GM23338 (cell line): ENCODE results near the gene OCIAD1.

ENCODE experiments used
- CREB1 ChIP-seq: fragments of 250-450 bp; sonication (Bioruptor Pico); IDR thresholded peaks from 2 replicates; pipeline ENCODE4 v1.5.0; 2020; ENCODE audit warnings: low read depth, mild to moderate bottlenecking, moderate library complexity
- EZH2 ChIP-seq: fragments of 200-600 bp; sonication (generic); IDR thresholded peaks from one replicate; pipeline ENCODE4 v1.8.0; 2017; ENCODE audit warnings: antibody characterized with exemption, mild to moderate bottlenecking, low read depth; ENCODE audit not compliant: unreplicated experiment
- EZH2phosphoT487 ChIP-seq: fragments of 200-600 bp; sonication (generic); IDR thresholded peaks from one replicate; pipeline ENCODE4 v1.8.1; 2018; ENCODE audit warnings: antibody characterized with exemption; ENCODE audit not compliant: unreplicated experiment
- JUNB ChIP-seq: IDR thresholded peaks from one replicate; pipeline ENCODE4 v1.6.1; 2016; ENCODE audit warnings: antibody characterized with exemption; ENCODE audit not compliant: unreplicated experiment
- POLR2AphosphoS5 ChIP-seq: IDR thresholded peaks from 2 replicates; pipeline ENCODE4 v1.6.1; 2016; ENCODE audit warnings: antibody characterized with exemption, low read depth
- STAT1 ChIP-seq: IDR thresholded peaks from one replicate; pipeline ENCODE4 v1.6.1; 2016; ENCODE audit warnings: antibody characterized with exemption; ENCODE audit not compliant: unreplicated experiment
- ZNF114 ChIP-seq: fragments of 250-450 bp; sonication (Bioruptor Pico); IDR thresholded peaks from 2 replicates; pipeline ENCODE4 v1.5.0; 2020; ENCODE audit warnings: mild to moderate bottlenecking, moderate library complexity
- TF ChIP-seq, protein P1 (sequence below), 2 experiments: fragments of 200-600 bp in 1 of 2; sonication (generic) in 1 of 2; conservative IDR thresholded peaks; 2 replicates each; pipeline versions ENCODE4 v1.5.1 to v1.6.1; 2016 to 2017; ENCODE audit warnings: antibody characterized with exemption in 2 of 2, low read depth in 2 of 2, mild to moderate bottlenecking in 2 of 2, moderate library complexity in 1 of 2
- TF ChIP-seq, protein P2 (sequence below): IDR thresholded peaks from 2 replicates; pipeline ENCODE4 v1.6.1; 2016; ENCODE audit warnings: antibody characterized with exemption
- TF ChIP-seq, protein P3 (sequence below): IDR thresholded peaks from one replicate; pipeline ENCODE4 v1.6.1; 2018; ENCODE audit warnings: antibody characterized with exemption; ENCODE audit not compliant: unreplicated experiment
- TF ChIP-seq, protein P4 (sequence below): fragments of 250-450 bp; sonication (Bioruptor Pico); IDR thresholded peaks from 2 replicates; pipeline ENCODE4 v1.5.0; 2020; ENCODE audit warnings: mild to moderate bottlenecking, moderate library complexity

DNA sequence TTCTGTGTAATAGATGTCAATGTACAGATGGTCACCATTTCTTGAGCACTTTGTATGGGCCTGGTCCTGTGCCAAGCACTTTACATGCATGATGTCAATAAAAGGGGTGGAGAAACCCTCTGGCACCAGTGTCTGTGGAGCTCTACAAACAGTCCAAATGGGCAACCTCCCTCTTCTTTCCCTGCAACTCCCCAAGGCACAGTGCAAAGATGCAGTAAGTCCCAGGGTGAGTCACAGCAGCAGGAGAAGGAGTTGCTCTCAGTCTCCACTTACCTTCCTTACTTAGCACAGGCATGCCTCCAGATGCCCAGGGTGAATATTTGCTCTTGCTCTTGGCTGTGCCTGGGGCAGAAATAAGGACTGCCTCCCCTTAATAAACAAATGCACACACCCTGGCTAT, 71.4 kb downstream of the OCIAD1 start:
- TF ChIP-seq POLR2AphosphoS5 = no peak
- TF ChIP-seq, protein P1, sequence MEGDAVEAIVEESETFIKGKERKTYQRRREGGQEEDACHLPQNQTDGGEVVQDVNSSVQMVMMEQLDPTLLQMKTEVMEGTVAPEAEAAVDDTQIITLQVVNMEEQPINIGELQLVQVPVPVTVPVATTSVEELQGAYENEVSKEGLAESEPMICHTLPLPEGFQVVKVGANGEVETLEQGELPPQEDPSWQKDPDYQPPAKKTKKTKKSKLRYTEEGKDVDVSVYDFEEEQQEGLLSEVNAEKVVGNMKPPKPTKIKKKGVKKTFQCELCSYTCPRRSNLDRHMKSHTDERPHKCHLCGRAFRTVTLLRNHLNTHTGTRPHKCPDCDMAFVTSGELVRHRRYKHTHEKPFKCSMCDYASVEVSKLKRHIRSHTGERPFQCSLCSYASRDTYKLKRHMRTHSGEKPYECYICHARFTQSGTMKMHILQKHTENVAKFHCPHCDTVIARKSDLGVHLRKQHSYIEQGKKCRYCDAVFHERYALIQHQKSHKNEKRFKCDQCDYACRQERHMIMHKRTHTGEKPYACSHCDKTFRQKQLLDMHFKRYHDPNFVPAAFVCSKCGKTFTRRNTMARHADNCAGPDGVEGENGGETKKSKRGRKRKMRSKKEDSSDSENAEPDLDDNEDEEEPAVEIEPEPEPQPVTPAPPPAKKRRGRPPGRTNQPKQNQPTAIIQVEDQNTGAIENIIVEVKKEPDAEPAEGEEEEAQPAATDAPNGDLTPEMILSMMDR (conservative IDR thresholded peaks at IDR 0.05; ENCODE audit: low read depth in 2 of 2) = no peak
- TF ChIP-seq, protein P2, sequence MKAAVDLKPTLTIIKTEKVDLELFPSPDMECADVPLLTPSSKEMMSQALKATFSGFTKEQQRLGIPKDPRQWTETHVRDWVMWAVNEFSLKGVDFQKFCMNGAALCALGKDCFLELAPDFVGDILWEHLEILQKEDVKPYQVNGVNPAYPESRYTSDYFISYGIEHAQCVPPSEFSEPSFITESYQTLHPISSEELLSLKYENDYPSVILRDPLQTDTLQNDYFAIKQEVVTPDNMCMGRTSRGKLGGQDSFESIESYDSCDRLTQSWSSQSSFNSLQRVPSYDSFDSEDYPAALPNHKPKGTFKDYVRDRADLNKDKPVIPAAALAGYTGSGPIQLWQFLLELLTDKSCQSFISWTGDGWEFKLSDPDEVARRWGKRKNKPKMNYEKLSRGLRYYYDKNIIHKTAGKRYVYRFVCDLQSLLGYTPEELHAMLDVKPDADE = no peak
- TF ChIP-seq ZNF114 (CRISPR knock-in tag) = no peak
- TF ChIP-seq EZH2 = no peak
- TF ChIP-seq JUNB = no peak
- no peak for TF ChIP-seq CREB1 (CRISPR knock-in tag)
- TF ChIP-seq, protein P3, sequence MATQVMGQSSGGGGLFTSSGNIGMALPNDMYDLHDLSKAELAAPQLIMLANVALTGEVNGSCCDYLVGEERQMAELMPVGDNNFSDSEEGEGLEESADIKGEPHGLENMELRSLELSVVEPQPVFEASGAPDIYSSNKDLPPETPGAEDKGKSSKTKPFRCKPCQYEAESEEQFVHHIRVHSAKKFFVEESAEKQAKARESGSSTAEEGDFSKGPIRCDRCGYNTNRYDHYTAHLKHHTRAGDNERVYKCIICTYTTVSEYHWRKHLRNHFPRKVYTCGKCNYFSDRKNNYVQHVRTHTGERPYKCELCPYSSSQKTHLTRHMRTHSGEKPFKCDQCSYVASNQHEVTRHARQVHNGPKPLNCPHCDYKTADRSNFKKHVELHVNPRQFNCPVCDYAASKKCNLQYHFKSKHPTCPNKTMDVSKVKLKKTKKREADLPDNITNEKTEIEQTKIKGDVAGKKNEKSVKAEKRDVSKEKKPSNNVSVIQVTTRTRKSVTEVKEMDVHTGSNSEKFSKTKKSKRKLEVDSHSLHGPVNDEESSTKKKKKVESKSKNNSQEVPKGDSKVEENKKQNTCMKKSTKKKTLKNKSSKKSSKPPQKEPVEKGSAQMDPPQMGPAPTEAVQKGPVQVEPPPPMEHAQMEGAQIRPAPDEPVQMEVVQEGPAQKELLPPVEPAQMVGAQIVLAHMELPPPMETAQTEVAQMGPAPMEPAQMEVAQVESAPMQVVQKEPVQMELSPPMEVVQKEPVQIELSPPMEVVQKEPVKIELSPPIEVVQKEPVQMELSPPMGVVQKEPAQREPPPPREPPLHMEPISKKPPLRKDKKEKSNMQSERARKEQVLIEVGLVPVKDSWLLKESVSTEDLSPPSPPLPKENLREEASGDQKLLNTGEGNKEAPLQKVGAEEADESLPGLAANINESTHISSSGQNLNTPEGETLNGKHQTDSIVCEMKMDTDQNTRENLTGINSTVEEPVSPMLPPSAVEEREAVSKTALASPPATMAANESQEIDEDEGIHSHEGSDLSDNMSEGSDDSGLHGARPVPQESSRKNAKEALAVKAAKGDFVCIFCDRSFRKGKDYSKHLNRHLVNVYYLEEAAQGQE = no peak
- no peak for TF ChIP-seq EZH2phosphoT487
- TF ChIP-seq, protein P4, sequence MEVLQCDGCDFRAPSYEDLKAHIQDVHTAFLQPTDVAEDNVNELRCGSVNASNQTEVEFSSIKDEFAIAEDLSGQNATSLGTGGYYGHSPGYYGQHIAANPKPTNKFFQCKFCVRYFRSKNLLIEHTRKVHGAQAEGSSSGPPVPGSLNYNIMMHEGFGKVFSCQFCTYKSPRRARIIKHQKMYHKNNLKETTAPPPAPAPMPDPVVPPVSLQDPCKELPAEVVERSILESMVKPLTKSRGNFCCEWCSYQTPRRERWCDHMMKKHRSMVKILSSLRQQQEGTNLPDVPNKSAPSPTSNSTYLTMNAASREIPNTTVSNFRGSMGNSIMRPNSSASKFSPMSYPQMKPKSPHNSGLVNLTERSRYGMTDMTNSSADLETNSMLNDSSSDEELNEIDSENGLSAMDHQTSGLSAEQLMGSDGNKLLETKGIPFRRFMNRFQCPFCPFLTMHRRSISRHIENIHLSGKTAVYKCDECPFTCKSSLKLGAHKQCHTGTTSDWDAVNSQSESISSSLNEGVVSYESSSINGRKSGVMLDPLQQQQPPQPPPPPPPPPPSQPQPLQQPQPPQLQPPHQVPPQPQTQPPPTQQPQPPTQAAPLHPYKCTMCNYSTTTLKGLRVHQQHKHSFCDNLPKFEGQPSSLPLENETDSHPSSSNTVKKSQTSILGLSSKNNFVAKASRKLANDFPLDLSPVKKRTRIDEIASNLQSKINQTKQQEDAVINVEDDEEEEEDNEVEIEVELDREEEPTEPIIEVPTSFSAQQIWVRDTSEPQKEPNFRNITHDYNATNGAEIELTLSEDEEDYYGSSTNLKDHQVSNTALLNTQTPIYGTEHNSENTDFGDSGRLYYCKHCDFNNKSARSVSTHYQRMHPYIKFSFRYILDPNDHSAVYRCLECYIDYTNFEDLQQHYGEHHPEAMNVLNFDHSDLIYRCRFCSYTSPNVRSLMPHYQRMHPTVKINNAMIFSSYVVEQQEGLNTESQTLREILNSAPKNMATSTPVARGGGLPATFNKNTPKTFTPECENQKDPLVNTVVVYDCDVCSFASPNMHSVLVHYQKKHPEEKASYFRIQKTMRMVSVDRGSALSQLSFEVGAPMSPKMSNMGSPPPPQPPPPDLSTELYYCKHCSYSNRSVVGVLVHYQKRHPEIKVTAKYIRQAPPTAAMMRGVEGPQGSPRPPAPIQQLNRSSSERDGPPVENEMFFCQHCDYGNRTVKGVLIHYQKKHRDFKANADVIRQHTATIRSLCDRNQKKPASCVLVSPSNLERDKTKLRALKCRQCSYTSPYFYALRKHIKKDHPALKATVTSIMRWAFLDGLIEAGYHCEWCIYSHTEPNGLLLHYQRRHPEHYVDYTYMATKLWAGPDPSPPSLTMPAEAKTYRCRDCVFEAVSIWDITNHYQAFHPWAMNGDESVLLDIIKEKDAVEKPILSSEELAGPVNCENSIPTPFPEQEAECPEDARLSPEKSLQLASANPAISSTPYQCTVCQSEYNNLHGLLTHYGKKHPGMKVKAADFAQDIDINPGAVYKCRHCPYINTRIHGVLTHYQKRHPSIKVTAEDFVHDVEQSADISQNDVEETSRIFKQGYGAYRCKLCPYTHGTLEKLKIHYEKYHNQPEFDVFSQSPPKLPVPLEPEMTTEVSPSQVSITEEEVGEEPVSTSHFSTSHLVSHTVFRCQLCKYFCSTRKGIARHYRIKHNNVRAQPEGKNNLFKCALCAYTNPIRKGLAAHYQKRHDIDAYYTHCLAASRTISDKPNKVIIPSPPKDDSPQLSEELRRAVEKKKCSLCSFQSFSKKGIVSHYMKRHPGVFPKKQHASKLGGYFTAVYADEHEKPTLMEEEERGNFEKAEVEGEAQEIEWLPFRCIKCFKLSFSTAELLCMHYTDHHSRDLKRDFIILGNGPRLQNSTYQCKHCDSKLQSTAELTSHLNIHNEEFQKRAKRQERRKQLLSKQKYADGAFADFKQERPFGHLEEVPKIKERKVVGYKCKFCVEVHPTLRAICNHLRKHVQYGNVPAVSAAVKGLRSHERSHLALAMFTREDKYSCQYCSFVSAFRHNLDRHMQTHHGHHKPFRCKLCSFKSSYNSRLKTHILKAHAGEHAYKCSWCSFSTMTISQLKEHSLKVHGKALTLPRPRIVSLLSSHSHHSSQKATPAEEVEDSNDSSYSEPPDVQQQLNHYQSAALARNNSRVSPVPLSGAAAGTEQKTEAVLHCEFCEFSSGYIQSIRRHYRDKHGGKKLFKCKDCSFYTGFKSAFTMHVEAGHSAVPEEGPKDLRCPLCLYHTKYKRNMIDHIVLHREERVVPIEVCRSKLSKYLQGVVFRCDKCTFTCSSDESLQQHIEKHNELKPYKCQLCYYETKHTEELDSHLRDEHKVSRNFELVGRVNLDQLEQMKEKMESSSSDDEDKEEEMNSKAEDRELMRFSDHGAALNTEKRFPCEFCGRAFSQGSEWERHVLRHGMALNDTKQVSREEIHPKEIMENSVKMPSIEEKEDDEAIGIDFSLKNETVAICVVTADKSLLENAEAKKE (CRISPR knock-in tag) = no peak
- TF ChIP-seq STAT1 = no peak
